Colon (tissue), 2 donors: ENCODE data around the gene PSMA5.
"Not testable (repeated sequence)": the region's sequence is repeated elsewhere in the genome, so short reads cannot be mapped to it uniquely, and the experiment has no call there.

Experiments
- FAIRE-seq: peaks from 2 replicates; lab custom pipeline; 2012; peaks lifted over from hg19 to GRCh38; lab: Jason Lieb, UNC
- donor health status: control.
- donor health status: control.

Gene PSMA5

GRCh38 chr1:109392037-109392787 lies 34.0 kb downstream of the PSMA5 start:
- FAIRE-seq, result no peak

- no peak for FAIRE-seq
These were observed 34.6 kb downstream of the PSMA5 start for GRCh38 chr1:109391626-109392025.

GRCh38 chr1:109391157-109391556 lies 35.1 kb downstream of the PSMA5 start:
- FAIRE-seq, result no peak

- no peak for FAIRE-seq
These were observed 36.5 kb downstream of the PSMA5 start for GRCh38 chr1:109389638-109390341.

- FAIRE-seq, result no peak
These were observed 37.2 kb downstream of the PSMA5 start for GRCh38 chr1:109388884-109389637.

- FAIRE-seq, result no peak
These were observed 38.0 kb downstream of the PSMA5 start for GRCh38 chr1:109388208-109388711.

- no peak for FAIRE-seq
These were observed 40.1 kb downstream of the PSMA5 start for GRCh38 chr1:109386054-109386717.

- no peak for FAIRE-seq
These were observed 40.8 kb downstream of the PSMA5 start for GRCh38 chr1:109385417-109385816.

GRCh38 chr1:109383854-109384253 lies 42.4 kb downstream of the PSMA5 start:
- FAIRE-seq, result no peak

- FAIRE-seq, result no peak
These were observed 43.0 kb downstream of the PSMA5 start for GRCh38 chr1:109383087-109383779.

- no peak for FAIRE-seq
These were observed 44.7 kb downstream of the PSMA5 start for GRCh38 chr1:109381573-109381972.

- no peak for FAIRE-seq
These were observed 46.3 kb downstream of the PSMA5 start for GRCh38 chr1:109379907-109380306.

- FAIRE-seq, result no peak
These were observed 46.8 kb downstream of the PSMA5 start for GRCh38 chr1:109379422-109379821.

GRCh38 chr1:109377698-109378097 lies 48.5 kb downstream of the PSMA5 start:
- FAIRE-seq, result no peak

- not testable (repeated sequence) for FAIRE-seq
These were observed 52.6 kb downstream of the PSMA5 start for GRCh38 chr1:109373696-109374095.

- FAIRE-seq, result no peak
These were observed 53.1 kb downstream of the PSMA5 start for GRCh38 chr1:109373126-109373525.

- no peak for FAIRE-seq
These were observed 54.0 kb downstream of the PSMA5 start for GRCh38 chr1:109372281-109372680.

- no peak for FAIRE-seq
These were observed 54.9 kb downstream of the PSMA5 start for GRCh38 chr1:109371341-109371739.

GRCh38 chr1:109370712-109371340 lies 55.4 kb downstream of the PSMA5 start:
- no peak for FAIRE-seq

GRCh38 chr1:109369167-109369746 lies 57.0 kb downstream of the PSMA5 start:
- no peak for FAIRE-seq

GRCh38 chr1:109368464-109368863 lies 57.8 kb downstream of the PSMA5 start:
- FAIRE-seq, result no peak
